NCI-H526 (cell line): ENCODE measurements around the gene ARVCF.

Source experiments
- DNase-seq, 2 experiments: peaks; one replicate each; lab custom pipeline; 2025; lab: John Stamatoyannopoulos, UW

ARVCF gene

GRCh38 chr22:19961868-19962245 is 54.8 kb downstream of the ARVCF start:
- no peak for DNase-seq

- no peak for DNase-seq
Measured at GRCh38 chr22:19961201-19961580, 55.4 kb downstream of the ARVCF start.

GRCh38 chr22:19960491-19961200 is 56.0 kb downstream of the ARVCF start:
- DNase-seq: no peak

GRCh38 chr22:19959587-19960490 is 56.8 kb downstream of the ARVCF start:
- DNase-seq: no peak

- peak; percentile 14 to 79 for DNase-seq
Measured at GRCh38 chr22:19959043-19959586, 57.5 kb downstream of the ARVCF start.

- no peak for DNase-seq
Measured at GRCh38 chr22:19958083-19959042, 58.3 kb downstream of the ARVCF start.

GRCh38 chr22:19957445-19957844 is 59.2 kb downstream of the ARVCF start:
- DNase-seq: no peak

GRCh38 chr22:19955241-19956128 is 61.1 kb downstream of the ARVCF start:
- DNase-seq: no peak

GRCh38 chr22:19951346-19951745 is 65.3 kb downstream of the ARVCF start:
- no peak for DNase-seq

- DNase-seq: no peak
Measured at GRCh38 chr22:19948057-19948760, 68.4 kb downstream of the ARVCF start.

GRCh38 chr22:19943082-19944026 is 73.3 kb downstream of the ARVCF start:
- no peak for DNase-seq

- DNase-seq: no peak
Measured at GRCh38 chr22:19942157-19943081, 74.2 kb downstream of the ARVCF start.

- peak in 1 of 2 experiments; percentile 72 for DNase-seq
Measured at GRCh38 chr22:19941365-19942082, 75.1 kb downstream of the ARVCF start, which contains the start of the genes COMT and TXNRD2. COMT (plus strand) TSS chr22:19941772; CDS start chr22:19962527, 20,755 bp downstream. TXNRD2 (minus strand) TSS chr22:19941818; CDS start chr22:19941803, 15 bp downstream.

- DNase-seq: no peak
Measured at GRCh38 chr22:19940536-19941364, 75.9 kb downstream of the ARVCF start.

GRCh38 chr22:19937616-19938473 is 78.8 kb downstream of the ARVCF start:
- no peak for DNase-seq
